PC-9 (cell line): ENCODE data around the gene EDC3. TPM values are rescaled to one million over a fixed set of nuclear protein-coding genes. Genes with fewer than 3 reads are reported as not detected.

Experiments used
- BruUV-seq: library from RNA; stranded (reverse); fragments of 400-500 nt; replicated peaks from 2 replicates; lab custom pipeline; 2021; lab: Mats Ljungman, UMichigan
- CTCF ChIA-PET: fragments of 300-600 bp; sonication (Branson Sonifier 250); formaldehyde crosslinking; loops from one replicate; lab custom pipeline; 2022; ENCODE audit warnings: antibody characterized with exemption; lab: Charles Lee
- POLR2A ChIA-PET: fragments of 300-600 bp; sonication (Branson Sonifier 250); formaldehyde crosslinking; loops from one replicate; lab custom pipeline; 2022; ENCODE audit warnings: antibody characterized with exemption; ENCODE audit not compliant: unreplicated experiment; lab: Charles Lee
- DNase-seq, 2 experiments: peaks; one replicate each; pipeline versions ENCODE4 v3.0.0 to v3.0.0-alpha.2; 2015 to 2022; ENCODE audit warnings: mixed read lengths in 1 of 2
- H2AFZ ChIP-seq: fragments of 200-600 bp; sonication (generic); 2 replicates; pipeline ENCODE4 v1.8.1; 2017; ENCODE audit warnings: antibody characterized with exemption
- H3F3A ChIP-seq: fragments of 200-600 bp; sonication (generic); 2 replicates; pipeline ENCODE4 v1.8.1; 2017; ENCODE audit warnings: antibody characterized with exemption, mild to moderate bottlenecking, low read depth; ENCODE audit not compliant: insufficient read depth
- H3K27ac ChIP-seq: fragments of 200-600 bp; sonication (generic); 2 replicates; pipeline ENCODE4 v1.6.1; 2016; ENCODE audit warnings: mixed run types
- H3K27me3 ChIP-seq: fragments of 200-600 bp; sonication (generic); 2 replicates; pipeline ENCODE4 v1.6.1; 2016; ENCODE audit warnings: low read depth, mixed run types; ENCODE audit not compliant: insufficient read depth
- H3K36me3 ChIP-seq: fragments of 200-600 bp; sonication (generic); 2 replicates; pipeline ENCODE4 v1.6.1; 2016; ENCODE audit warnings: low read depth, mixed run types
- H3K4me1 ChIP-seq: fragments of 200-600 bp; sonication (generic); replicated peaks from 2 replicates; pipeline ENCODE4 v1.6.1; 2016; ENCODE audit warnings: mixed run types; ENCODE audit not compliant: insufficient read depth
- H3K4me2 ChIP-seq: fragments of 200-600 bp; sonication (generic); 2 replicates; pipeline ENCODE4 v1.6.1; 2017; ENCODE audit warnings: mixed run types
- H3K4me3 ChIP-seq: fragments of 200-600 bp; sonication (generic); 2 replicates; pipeline ENCODE4 v1.6.1; 2016; ENCODE audit warnings: mixed run types
- H3K79me2 ChIP-seq: fragments of 200-600 bp; sonication (generic); 2 replicates; pipeline ENCODE4 v1.6.1; 2017; ENCODE audit warnings: low read depth, mixed run types
- H3K9me2 ChIP-seq: fragments of 200-600 bp; sonication (generic); 2 replicates; pipeline ENCODE4 v1.8.1; 2017; ENCODE audit warnings: mild to moderate bottlenecking; ENCODE audit not compliant: insufficient read depth
- H3K9me3 ChIP-seq: fragments of 200-600 bp; sonication (generic); 2 replicates; pipeline ENCODE4 v1.8.1; 2016; ENCODE audit warnings: low read depth; ENCODE audit not compliant: insufficient read depth
- H4K20me1 ChIP-seq: fragments of 200-600 bp; sonication (generic); 2 replicates; pipeline ENCODE4 v1.8.1; 2017; ENCODE audit not compliant: insufficient read depth
- EZH2 ChIP-seq: fragments of 200-600 bp; sonication (generic); IDR thresholded peaks from 2 replicates; pipeline ENCODE4 v1.8.0; 2017; ENCODE audit warnings: antibody characterized with exemption, low read depth
- intact Hi-C: fragments of 100-400 bp; cut with micrococcal nuclease; formaldehyde crosslinking; loops from one replicate; pipeline ENCODE4 v1.10.0; 2022; ENCODE audit not compliant: unreplicated experiment
- total RNA-seq: library from RNA; stranded (reverse); gene quantifications from 2 replicates; pipeline ENCODE4 v1.2.3, GENCODE V29; 2021
- TF ChIP-seq, protein P1 (sequence below): fragments of 200-600 bp; sonication (generic); conservative IDR thresholded peaks from 2 replicates; pipeline ENCODE4 v1.6.1; 2017; ENCODE audit warnings: mixed run types, antibody characterized with exemption, mild to moderate bottlenecking, moderate library complexity

The EDC3 gene
- total RNA-seq, 1 experiment from 2014 or later = 46.3 TPM

- Histone ChIP-seq H3F3A (peaks cover 6% of the 10 kb centered on the region; the same call in 1 of the 2 replicates), H3K79me2 (no peaks in the 10 kb centered on the region), H4K20me1 (peaks cover 38% of the 10 kb centered on the region), H3K9me3 (no peaks in the 10 kb centered on the region), H3K4me1 (no peaks in the 10 kb centered on the region), H3K4me2 (no peak overlapping the region), H3K36me3 (peaks cover 13% of the 10 kb centered on the region; the same call in 1 of the 2 replicates), H3K27me3 (no peaks in the 10 kb centered on the region), H2AFZ (no peak overlapping the region), H3K9me2 (no peaks in the 10 kb centered on the region), H3K4me3 (no peak overlapping the region), H3K27ac (no peak overlapping the region)
- ChIA-PET POLR2A (no interaction called here), CTCF (no interaction called here)
- intact Hi-C loops = no loop called here
- no peak for DNase-seq
- BruUV-seq = no TSS peak
- TF ChIP-seq EZH2 = no peak
- TF ChIP-seq, protein P1, sequence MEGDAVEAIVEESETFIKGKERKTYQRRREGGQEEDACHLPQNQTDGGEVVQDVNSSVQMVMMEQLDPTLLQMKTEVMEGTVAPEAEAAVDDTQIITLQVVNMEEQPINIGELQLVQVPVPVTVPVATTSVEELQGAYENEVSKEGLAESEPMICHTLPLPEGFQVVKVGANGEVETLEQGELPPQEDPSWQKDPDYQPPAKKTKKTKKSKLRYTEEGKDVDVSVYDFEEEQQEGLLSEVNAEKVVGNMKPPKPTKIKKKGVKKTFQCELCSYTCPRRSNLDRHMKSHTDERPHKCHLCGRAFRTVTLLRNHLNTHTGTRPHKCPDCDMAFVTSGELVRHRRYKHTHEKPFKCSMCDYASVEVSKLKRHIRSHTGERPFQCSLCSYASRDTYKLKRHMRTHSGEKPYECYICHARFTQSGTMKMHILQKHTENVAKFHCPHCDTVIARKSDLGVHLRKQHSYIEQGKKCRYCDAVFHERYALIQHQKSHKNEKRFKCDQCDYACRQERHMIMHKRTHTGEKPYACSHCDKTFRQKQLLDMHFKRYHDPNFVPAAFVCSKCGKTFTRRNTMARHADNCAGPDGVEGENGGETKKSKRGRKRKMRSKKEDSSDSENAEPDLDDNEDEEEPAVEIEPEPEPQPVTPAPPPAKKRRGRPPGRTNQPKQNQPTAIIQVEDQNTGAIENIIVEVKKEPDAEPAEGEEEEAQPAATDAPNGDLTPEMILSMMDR = no peak
Observed at GRCh38 chr15:74628949-74629348, 66.9 kb downstream of the EDC3 start.

DNA sequence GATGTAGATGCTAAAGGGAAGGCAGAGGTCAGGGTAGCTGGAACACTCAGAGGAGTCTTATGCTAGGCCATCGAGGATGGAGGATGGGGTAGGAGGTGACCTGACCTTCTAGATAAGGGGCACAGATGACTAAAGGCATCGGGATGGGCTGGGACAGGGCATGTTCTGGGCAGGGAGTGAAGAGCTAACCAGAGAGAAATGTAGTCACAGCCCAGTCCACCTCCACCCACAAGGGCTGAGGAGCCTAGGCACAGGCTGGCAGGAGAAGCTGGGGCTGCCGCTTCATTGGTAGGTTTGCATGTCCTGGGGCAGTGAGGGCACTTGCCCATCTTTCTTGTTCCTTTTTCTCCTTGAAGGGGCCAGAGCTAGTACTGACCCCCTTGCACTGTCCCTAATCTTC lies 67.6 kb downstream of the EDC3 start:
- no peak for DNase-seq
- Histone ChIP-seq H3K9me3 (no peaks in the 10 kb centered on the region), H3K79me2 (no peaks in the 10 kb centered on the region), H3K4me3 (no peak overlapping the region), H4K20me1 (peaks cover 46% of the 10 kb centered on the region), H3K27ac (no peak overlapping the region), H3K36me3 (peaks cover 15% of the 10 kb centered on the region; the same call in 1 of the 2 replicates), H3K9me2 (no peaks in the 10 kb centered on the region), H2AFZ (no peak overlapping the region), H3K4me1 (no peaks in the 10 kb centered on the region), H3K4me2 (no peak overlapping the region), H3F3A (peaks cover 6% of the 10 kb centered on the region; the same call in 1 of the 2 replicates), H3K27me3 (no peaks in the 10 kb centered on the region)
- TF ChIP-seq, protein P1 = no peak
- TF ChIP-seq EZH2 = no peak
- intact Hi-C loops = no loop called here
- ChIA-PET CTCF (no interaction called here), POLR2A (interaction anchor here (0.5 kb wide), 2 partner anchors 39 to 261 kb away, joined by 3 to 18 read pairs; partner anchors contain the start of gene CYP11A1)
- BruUV-seq = no TSS peak

- H2AFZ ChIP-seq = no peak overlapping the region
- no peak overlapping the region for H3K27ac ChIP-seq
- H3K36me3 ChIP-seq = peaks cover 15% of the 10 kb centered on the region; the same call in 1 of the 2 replicates
- no peaks in the 10 kb centered on the region for H3K27me3 ChIP-seq
- H3K4me2 ChIP-seq = no peak overlapping the region
- no peaks in the 10 kb centered on the region for H3K9me2 ChIP-seq
- intact Hi-C loops = no loop called here
- no peaks in the 10 kb centered on the region for H3K79me2 ChIP-seq
- ChIA-PET POLR2A (interaction anchor here (0.5 kb wide), 1 partner anchor 39 kb away, joined by 18 read pairs; no protein-coding TSS in a partner anchor), CTCF (no interaction called here)
- H3K4me1 ChIP-seq = no peaks in the 10 kb centered on the region
- TF ChIP-seq, protein P1 = no peak
- no peak for TF ChIP-seq EZH2
- H3K4me3 ChIP-seq = no peak overlapping the region
- H3F3A ChIP-seq = peaks cover 6% of the 10 kb centered on the region; the same call in 1 of the 2 replicates
- peaks cover 50% of the 10 kb centered on the region for H4K20me1 ChIP-seq
- DNase-seq = no peak
- no peaks in the 10 kb centered on the region for H3K9me3 ChIP-seq
- no TSS peak for BruUV-seq
Observed at GRCh38 chr15:74627766-74628165, 68.1 kb downstream of the EDC3 start.
